HepG2 (cell line): ENCODE data around the gene SLC2A5. TPM values are rescaled to one million over a fixed set of nuclear protein-coding genes. Genes with fewer than 3 reads are reported as not detected.

ENCODE experiments used
- BHLHE40 ChIP-seq: IDR thresholded peaks from 2 replicates; pipeline ENCODE4 v1.6.1; 2011; ENCODE audit warnings: low read length, improper control_type of control experiment
- CBX5 ChIP-seq: sonication (generic); formaldehyde crosslinking; IDR thresholded peaks from 2 replicates; pipeline ENCODE4 v1.4.0; 2020; ENCODE audit warnings: missing genetic modification reagents, borderline replicate concordance
- CREB1 ChIP-seq, 2 experiments: fragments of 450-650 bp in 1 of 2; IDR thresholded peaks; 2 replicates each; pipeline ENCODE4 v1.6.1; 2016 to 2017; ENCODE audit warnings: control low read depth in 1 of 2, mild to moderate bottlenecking in 1 of 2, missing compliant biosample characterization in 1 of 2, missing genetic modification characterization in 1 of 2
- ETS1 ChIP-seq: sonication (generic); formaldehyde crosslinking; IDR thresholded peaks from 2 replicates; pipeline ENCODE4 v1.4.0; 2020; ENCODE audit warnings: missing genetic modification reagents
- GTF3A ChIP-seq: sonication (generic); formaldehyde crosslinking; conservative IDR thresholded peaks from 2 replicates; pipeline ENCODE4 v1.4.0; 2020; ENCODE audit warnings: mild to moderate bottlenecking, missing genetic modification reagents
- ISL2 ChIP-seq: sonication (generic); formaldehyde crosslinking; IDR thresholded peaks from 2 replicates; pipeline ENCODE4 v1.5.0; 2020; ENCODE audit warnings: missing genetic modification reagents
- KDM5A ChIP-seq: fragments of 200-600 bp; sonication (generic); IDR thresholded peaks from 2 replicates; pipeline ENCODE4 v1.7.0; 2018; ENCODE audit warnings: antibody characterized with exemption, mild to moderate bottlenecking, low read length, borderline replicate concordance
- KLF11 ChIP-seq: IDR thresholded peaks from 2 replicates; pipeline ENCODE4 v1.6.1; 2016; ENCODE audit warnings: missing compliant biosample characterization
- NFE2 ChIP-seq: sonication (generic); formaldehyde crosslinking; IDR thresholded peaks from 2 replicates; pipeline ENCODE4 v1.4.0; 2020; ENCODE audit warnings: missing genetic modification reagents
- NR2F1 ChIP-seq, 2 experiments: fragments of 450-650 bp in 1 of 2; formaldehyde crosslinking in 1 of 2; IDR thresholded peaks; 2 replicates each; pipeline versions ENCODE4 v1.5.0 to v1.6.1; 2016 to 2020; ENCODE audit warnings: mild to moderate bottlenecking in 1 of 2, missing compliant biosample characterization in 1 of 2, missing genetic modification reagents in 1 of 2, moderate library complexity in 1 of 2
- ONECUT2 ChIP-seq: sonication (generic); formaldehyde crosslinking; IDR thresholded peaks from 2 replicates; pipeline ENCODE4 v1.4.0; 2020; ENCODE audit warnings: missing genetic modification reagents
- PHF21A ChIP-seq: sonication (generic); formaldehyde crosslinking; IDR thresholded peaks from 2 replicates; pipeline ENCODE4 v1.5.0; 2020; ENCODE audit warnings: mild to moderate bottlenecking, missing genetic modification reagents
- ZBTB7A ChIP-seq: sonication (generic); formaldehyde crosslinking; IDR thresholded peaks from 2 replicates; pipeline ENCODE4 v1.8.0; 2022; ENCODE audit warnings: mild to moderate bottlenecking, missing genetic modification reagents
- ZNF383 ChIP-seq: sonication (generic); formaldehyde crosslinking; IDR thresholded peaks from 2 replicates; pipeline ENCODE4 v1.4.0; 2020; ENCODE audit warnings: missing genetic modification reagents, mild to moderate bottlenecking, borderline replicate concordance
- ZNF44 ChIP-seq: sonication (generic); formaldehyde crosslinking; IDR thresholded peaks from 2 replicates; pipeline ENCODE4 v1.5.1; 2020; ENCODE audit warnings: mild to moderate bottlenecking, missing genetic modification reagents
- ZNF484 ChIP-seq: sonication (generic); formaldehyde crosslinking; IDR thresholded peaks from 2 replicates; pipeline ENCODE4 v1.5.1; 2020; ENCODE audit warnings: mild to moderate bottlenecking, low read depth, missing genetic modification reagents, borderline replicate concordance
- ZNF589 ChIP-seq: sonication (generic); formaldehyde crosslinking; conservative IDR thresholded peaks from 2 replicates; pipeline ENCODE4 v1.8.0; 2022; ENCODE audit warnings: mild to moderate bottlenecking, moderate library complexity, missing genetic modification reagents
- ZNF598 ChIP-seq: sonication (generic); formaldehyde crosslinking; IDR thresholded peaks from 2 replicates; pipeline ENCODE4 v1.5.1; 2020; ENCODE audit warnings: mild to moderate bottlenecking, missing genetic modification reagents, borderline replicate concordance
- ZNF749 ChIP-seq: sonication (generic); formaldehyde crosslinking; IDR thresholded peaks from 2 replicates; pipeline ENCODE4 v1.8.0; 2022; ENCODE audit warnings: mild to moderate bottlenecking, missing genetic modification reagents, moderate library complexity, borderline replicate concordance
- ZSCAN20 ChIP-seq: sonication (generic); formaldehyde crosslinking; IDR thresholded peaks from 2 replicates; pipeline ENCODE4 v1.4.0; 2020; ENCODE audit warnings: missing genetic modification reagents, mild to moderate bottlenecking, borderline replicate concordance
- ZSCAN21 ChIP-seq: sonication (generic); formaldehyde crosslinking; IDR thresholded peaks from 2 replicates; pipeline ENCODE4 v1.8.0; 2022; ENCODE audit warnings: mild to moderate bottlenecking, missing genetic modification reagents, moderate library complexity, borderline replicate concordance
- ZZZ3 ChIP-seq: sonication (generic); formaldehyde crosslinking; IDR thresholded peaks from 2 replicates; pipeline ENCODE4 v1.4.0; 2020; ENCODE audit warnings: missing genetic modification reagents, mild to moderate bottlenecking, borderline replicate concordance
- polyA plus RNA-seq, 8 experiments: library from polyadenylated mRNA; depleted of rRNA in 3 of 8; stranded (reverse) in 7 of 8; unstranded in 1 of 8; fragments of >200 nt; fragmentation: Illumina TruSeq in 4 of 8; extraction: Trizol in 4 of 8; gene quantifications; 2 replicates each; pipeline versions ENCODE4 v1.2.1 to v1.2.3, GENCODE V29; 2011 to 2016; ENCODE audit warnings: low read depth in 4 of 8, missing spikeins in 1 of 8, mixed read lengths in 1 of 8; ENCODE audit not compliant: insufficient read depth in 1 of 8
- total RNA-seq, 5 experiments: library from RNA; depleted of rRNA; stranded (reverse); fragments of >200 nt; fragmentation: Illumina TruSeq; extraction: Trizol; gene quantifications; 2 replicates each; pipeline ENCODE4 v1.2.3, GENCODE V29; 2016; ENCODE audit warnings: low read depth in 1 of 5
- TF ChIP-seq, protein P1 (sequence below): sonication (generic); formaldehyde crosslinking; IDR thresholded peaks from 2 replicates; pipeline ENCODE4 v1.5.0; 2020; ENCODE audit warnings: mild to moderate bottlenecking, missing genetic modification reagents
- TF ChIP-seq, protein P2 (sequence below): IDR thresholded peaks from 2 replicates; pipeline ENCODE4 v1.6.1; 2016; ENCODE audit warnings: mild to moderate bottlenecking, missing biosample characterization, missing genetic modification reagents

The SLC2A5 gene
- total and polyA plus RNA-seq, 2 of the 13 experiments (the other 11 are each of a cell fraction or from before 2014, with no cell fraction given), result 0.04 to 0.54 TPM

GRCh38 chr1:9112961-9113880 lies 43.8 kb upstream of the SLC2A5 start (continued):
- TF ChIP-seq ZBTB7A (CRISPR knock-in tag) (no peak), ISL2 (CRISPR knock-in tag) (peak; percentile 71; the same call in 1 of the 2 replicates), BHLHE40 (peak; percentile 80), KLF11 (no peak), KDM5A (no peak), CBX5 (CRISPR knock-in tag) (peak; percentile 83; the same call in 1 of the 2 replicates), ZNF484 (CRISPR knock-in tag) (no peak), ONECUT2 (CRISPR knock-in tag) (no peak), NFE2 (no peak), CREB1 (IDR thresholded peaks at IDR 0.05) (peak; percentile 81), CREB1 (CRISPR knock-in tag; IDR thresholded peaks at IDR 0.05) (peak; percentile 89), ZNF598 (CRISPR knock-in tag) (no peak), PHF21A (CRISPR knock-in tag) (peak; percentile 99), ZNF383 (no peak), ZSCAN20 (CRISPR knock-in tag) (no peak), ZZZ3 (CRISPR knock-in tag) (0 out of 2 replicates have a peak, but pooled peaks have one; percentile 45), ZSCAN21 (CRISPR knock-in tag) (peak; percentile 91), ZNF44 (no peak), NR2F1 (CRISPR knock-in tag; IDR thresholded peaks at IDR 0.05) (peak; percentile 74 to 84), ZNF589 (CRISPR knock-in tag) (no peak), GTF3A (CRISPR knock-in tag) (0 out of 2 replicates have a peak, but pooled peaks have one; percentile 64), ZNF749 (no peak), ETS1 (CRISPR knock-in tag) (no peak)
- TF ChIP-seq, protein P1, sequence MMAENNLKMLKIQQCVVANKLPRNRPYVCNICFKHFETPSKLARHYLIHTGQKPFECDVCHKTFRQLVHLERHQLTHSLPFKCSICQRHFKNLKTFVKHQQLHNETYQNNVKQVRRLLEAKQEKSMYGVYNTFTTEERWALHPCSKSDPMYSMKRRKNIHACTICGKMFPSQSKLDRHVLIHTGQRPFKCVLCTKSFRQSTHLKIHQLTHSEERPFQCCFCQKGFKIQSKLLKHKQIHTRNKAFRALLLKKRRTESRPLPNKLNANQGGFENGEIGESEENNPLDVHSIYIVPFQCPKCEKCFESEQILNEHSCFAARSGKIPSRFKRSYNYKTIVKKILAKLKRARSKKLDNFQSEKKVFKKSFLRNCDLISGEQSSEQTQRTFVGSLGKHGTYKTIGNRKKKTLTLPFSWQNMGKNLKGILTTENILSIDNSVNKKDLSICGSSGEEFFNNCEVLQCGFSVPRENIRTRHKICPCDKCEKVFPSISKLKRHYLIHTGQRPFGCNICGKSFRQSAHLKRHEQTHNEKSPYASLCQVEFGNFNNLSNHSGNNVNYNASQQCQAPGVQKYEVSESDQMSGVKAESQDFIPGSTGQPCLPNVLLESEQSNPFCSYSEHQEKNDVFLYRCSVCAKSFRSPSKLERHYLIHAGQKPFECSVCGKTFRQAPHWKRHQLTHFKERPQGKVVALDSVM, result peak; percentile 7; the same call in 1 of the 2 replicates
- TF ChIP-seq, protein P2, sequence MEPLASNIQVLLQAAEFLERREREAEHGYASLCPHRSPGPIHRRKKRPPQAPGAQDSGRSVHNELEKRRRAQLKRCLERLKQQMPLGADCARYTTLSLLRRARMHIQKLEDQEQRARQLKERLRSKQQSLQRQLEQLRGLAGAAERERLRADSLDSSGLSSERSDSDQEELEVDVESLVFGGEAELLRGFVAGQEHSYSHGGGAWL, result no peak
